Nucleus accumbens (tissue), 56 donors: Measurements from ENCODE around the gene DPYSL3.
A peak's percentile ranks its signal among the peaks of the same experiment; 100 is the strongest.

Source experiments
- DNase-seq, 56 donors: peaks; one replicate each; lab custom pipeline; 2025; lab: John Stamatoyannopoulos, UW

Gene DPYSL3

GRCh38 chr5:147479949-147480348 is 29.9 kb downstream of the DPYSL3 start:
- DNase-seq: no peak

- DNase-seq: no peak
Measured at GRCh38 chr5:147479444-147479843, 30.4 kb downstream of the DPYSL3 start.

- no peak for DNase-seq
Measured at GRCh38 chr5:147474140-147474539, 35.7 kb downstream of the DPYSL3 start.

GRCh38 chr5:147472664-147473475 is 37.0 kb downstream of the DPYSL3 start:
- DNase-seq: no peak

GRCh38 chr5:147467973-147468508 is 41.8 kb downstream of the DPYSL3 start:
- DNase-seq: no peak

- DNase-seq: peak in 1 of 56 donors; percentile 14
Measured at GRCh38 chr5:147466360-147466980, 43.4 kb downstream of the DPYSL3 start.

- DNase-seq: no peak
Measured at GRCh38 chr5:147465747-147466146, 44.1 kb downstream of the DPYSL3 start.

GRCh38 chr5:147464211-147464610 is 45.7 kb downstream of the DPYSL3 start:
- peak in 1 of 56 donors; percentile 17 for DNase-seq

GRCh38 chr5:147461915-147462314 is 48.0 kb downstream of the DPYSL3 start:
- no peak for DNase-seq

- no peak for DNase-seq
Measured at GRCh38 chr5:147460380-147460779, 49.5 kb downstream of the DPYSL3 start.

GRCh38 chr5:147458581-147458980 is 51.3 kb downstream of the DPYSL3 start:
- no peak for DNase-seq

- no peak for DNase-seq
Measured at GRCh38 chr5:147455822-147456450, 53.9 kb downstream of the DPYSL3 start.

GRCh38 chr5:147454996-147455677 is 54.7 kb downstream of the DPYSL3 start:
- DNase-seq: peak in 1 of 56 donors; percentile 9

GRCh38 chr5:147453875-147454814 is 55.7 kb downstream of the DPYSL3 start:
- peak in 53 of 56 donors; percentile 16 to 92 (median 67) for DNase-seq

- peak in 9 of 56 donors; percentile 7 to 48 (median 21) for DNase-seq
Measured at GRCh38 chr5:147452165-147452811, 57.6 kb downstream of the DPYSL3 start.

GRCh38 chr5:147451193-147451592 is 58.7 kb downstream of the DPYSL3 start:
- no peak for DNase-seq

GRCh38 chr5:147450606-147451005 is 59.3 kb downstream of the DPYSL3 start:
- DNase-seq: no peak

GRCh38 chr5:147448766-147449165 is 61.1 kb downstream of the DPYSL3 start:
- DNase-seq: no peak

- DNase-seq: peak in 1 of 56 donors; percentile 18
Measured at GRCh38 chr5:147446523-147446922, 63.3 kb downstream of the DPYSL3 start.
